ENCODE results near the gene SLC45A1. TPM values are rescaled to one million over a fixed set of nuclear protein-coding genes. Genes with fewer than 3 reads are reported as not detected.

The SLC45A1 gene
- total RNA-seq, 4 donors from 2014 or later, result 5.4 to 15.1 (median 7.6) TPM

- WGBS, 2 donors, result 87 to 89% methylated on average over 6 of the region's 6 CpGs
- no peak overlapping the region for H3K4me3 ChIP-seq
- no peak for TF ChIP-seq POLR2A (IDR thresholded peaks at IDR 0.05)
- TF ChIP-seq CTCF (IDR thresholded peaks at IDR 0.05), result no peak
- no peak for TF ChIP-seq EP300 (IDR thresholded peaks at IDR 0.05)
- no peaks in the 10 kb centered on the region for H3K27me3 ChIP-seq
- H3K4me1 ChIP-seq, result peaks cover 0 to 13% (median 0%) of the 10 kb centered on the region in 4 donors
- no peaks in the 10 kb centered on the region for H3K36me3 ChIP-seq
- no peaks in the 10 kb centered on the region for H3K9me3 ChIP-seq
- DNase-seq (ENCODE audit: low spot score in 2 of 2), result no peak
- no peak overlapping the region for H3K27ac ChIP-seq
These were observed 24.8 kb upstream of the SLC45A1 start for GRCh38 chr1:8293118-8293517.

- Histone ChIP-seq H3K4me1 (peaks cover 0 to 13% (median 0%) of the 10 kb centered on the region in 4 donors), H3K27me3 (no peaks in the 10 kb centered on the region), H3K9me3 (no peaks in the 10 kb centered on the region), H3K27ac (peak overlapping the region in 1 of 4 donors; percentile 32), H3K4me3 (no peak overlapping the region), H3K36me3 (no peaks in the 10 kb centered on the region)
- DNase-seq (ENCODE audit: low spot score in 2 of 2), result no peak
- no peak for TF ChIP-seq POLR2A (IDR thresholded peaks at IDR 0.05)
- TF ChIP-seq EP300 (IDR thresholded peaks at IDR 0.05), result no peak
- TF ChIP-seq CTCF (IDR thresholded peaks at IDR 0.05), result no peak
- WGBS, 2 donors, result 96 to 98% methylated on average over 4 of the region's 4 CpGs
These were observed 24.2 kb upstream of the SLC45A1 start for GRCh38 chr1:8293641-8294169.

- peak overlapping the region in 2 of 4 donors; percentile 24 to 32 for H3K27ac ChIP-seq
- TF ChIP-seq POLR2A (IDR thresholded peaks at IDR 0.05), result no peak
- TF ChIP-seq CTCF (IDR thresholded peaks at IDR 0.05), result no peak
- no peak for TF ChIP-seq EP300 (IDR thresholded peaks at IDR 0.05)
- peaks cover 0 to 13% (median 0%) of the 10 kb centered on the region in 4 donors for H3K4me1 ChIP-seq
- no peaks in the 10 kb centered on the region for H3K9me3 ChIP-seq
- no peak overlapping the region for H3K4me3 ChIP-seq
- H3K36me3 ChIP-seq, result no peaks in the 10 kb centered on the region
- 34 to 40% methylated on average over 19 of the region's 19 CpGs for WGBS, 2 donors
- DNase-seq (ENCODE audit: low spot score in 2 of 2), result no peak
- H3K27me3 ChIP-seq, result no peaks in the 10 kb centered on the region
These were observed 23.7 kb upstream of the SLC45A1 start for GRCh38 chr1:8294170-8294697.

- TF ChIP-seq CTCF (IDR thresholded peaks at IDR 0.05) (no peak), POLR2A (IDR thresholded peaks at IDR 0.05) (no peak), EP300 (IDR thresholded peaks at IDR 0.05) (no peak)
- Histone ChIP-seq H3K36me3 (no peaks in the 10 kb centered on the region), H3K4me3 (no peak overlapping the region), H3K27ac (no peak overlapping the region), H3K27me3 (no peaks in the 10 kb centered on the region), H3K9me3 (no peaks in the 10 kb centered on the region), H3K4me1 (peaks cover 0 to 33% (median 5%) of the 10 kb centered on the region in 4 donors)
- DNase-seq (ENCODE audit: low spot score in 2 of 2), result no peak
- 87 to 88% methylated on average over 4 of the region's 4 CpGs for WGBS, 2 donors
These were observed 20.7 kb upstream of the SLC45A1 start for GRCh38 chr1:8297245-8297644.

GRCh38 chr1:8299963-8300362, 18.0 kb upstream of the SLC45A1 start:
- Histone ChIP-seq H3K4me3 (no peak overlapping the region), H3K4me1 (peaks cover 0 to 29% (median 5%) of the 10 kb centered on the region in 4 donors), H3K36me3 (no peaks in the 10 kb centered on the region), H3K9me3 (no peaks in the 10 kb centered on the region), H3K27ac (no peak overlapping the region), H3K27me3 (no peaks in the 10 kb centered on the region)
- TF ChIP-seq CTCF (IDR thresholded peaks at IDR 0.05) (no peak), POLR2A (IDR thresholded peaks at IDR 0.05) (no peak), EP300 (IDR thresholded peaks at IDR 0.05) (no peak)
- 72 to 73% methylated on average over 5 of the region's 5 CpGs for WGBS, 2 donors
- DNase-seq (ENCODE audit: low spot score in 2 of 2), result no peak
